HG03159 (cell line): ENCODE measurements around the gene DCDC2.
"Not testable (repeated sequence)": the region's sequence is repeated elsewhere in the genome, so short reads cannot be mapped to it uniquely, and the experiment has no call there.

Source experiments
- ATAC-seq: cut with Tn5 transposase; IDR thresholded peaks from one replicate; pipeline ENCODE4 v1.9.1; 2021; ENCODE audit warnings: mild to moderate bottlenecking, moderate library complexity; ENCODE audit not compliant: unreplicated experiment

DCDC2 gene

GRCh38 chr6:24357336-24358218, at the start of gene DCDC2:
TSS of gene DCDC2 (minus strand) at chr6:24358059. CDS start at chr6:24357750, 309 bp downstream.
- ATAC-seq: no peak

- ATAC-seq: no peak
These were observed 47.4 kb upstream of the DCDC2 start for GRCh38 chr6:24405262-24405661.

- no peak for ATAC-seq
These were observed 45.6 kb upstream of the DCDC2 start for GRCh38 chr6:24403501-24403824.

- peak; percentile 92 for ATAC-seq
These were observed 45.0 kb upstream of the DCDC2 start, which contains the start of gene MRS2 for GRCh38 chr6:24402697-24403500. TSS of gene MRS2 (plus strand) at chr6:24402936. CDS start at chr6:24403047, 111 bp downstream.

GRCh38 chr6:24401458-24401857, 43.6 kb upstream of the DCDC2 start:
- ATAC-seq: no peak

GRCh38 chr6:24400045-24401039, 42.5 kb upstream of the DCDC2 start:
- not testable (repeated sequence) for ATAC-seq

GRCh38 chr6:24397631-24398030, 39.8 kb upstream of the DCDC2 start:
- no peak for ATAC-seq

- no peak for ATAC-seq
These were observed 39.0 kb upstream of the DCDC2 start for GRCh38 chr6:24396824-24397223.

GRCh38 chr6:24394780-24395437, 37.0 kb upstream of the DCDC2 start:
- ATAC-seq: no peak

GRCh38 chr6:24394061-24394779, 36.4 kb upstream of the DCDC2 start:
- no peak for ATAC-seq

GRCh38 chr6:24391756-24392405, 34.0 kb upstream of the DCDC2 start:
- peak; percentile 78 for ATAC-seq

- ATAC-seq: no peak
These were observed 33.3 kb upstream of the DCDC2 start for GRCh38 chr6:24391208-24391607.

- no peak for ATAC-seq
These were observed 30.0 kb upstream of the DCDC2 start for GRCh38 chr6:24387818-24388217.

GRCh38 chr6:24385536-24386269, 27.8 kb upstream of the DCDC2 start:
- ATAC-seq: no peak

GRCh38 chr6:24384369-24385130, 26.7 kb upstream of the DCDC2 start:
- ATAC-seq: not testable (repeated sequence)

- not testable (repeated sequence) for ATAC-seq
These were observed 25.1 kb upstream of the DCDC2 start for GRCh38 chr6:24382891-24383494.

GRCh38 chr6:24382220-24382540, 24.3 kb upstream of the DCDC2 start:
- no peak for ATAC-seq
